Measurements from ENCODE around the gene ZNF346. TPM values are rescaled to one million over a fixed set of nuclear protein-coding genes. Genes with fewer than 3 reads are reported as not detected.

ZNF346 gene
- polyA plus RNA-seq, 5 donors = 23.1 to 29.7 (median 28.7) TPM

DNA sequence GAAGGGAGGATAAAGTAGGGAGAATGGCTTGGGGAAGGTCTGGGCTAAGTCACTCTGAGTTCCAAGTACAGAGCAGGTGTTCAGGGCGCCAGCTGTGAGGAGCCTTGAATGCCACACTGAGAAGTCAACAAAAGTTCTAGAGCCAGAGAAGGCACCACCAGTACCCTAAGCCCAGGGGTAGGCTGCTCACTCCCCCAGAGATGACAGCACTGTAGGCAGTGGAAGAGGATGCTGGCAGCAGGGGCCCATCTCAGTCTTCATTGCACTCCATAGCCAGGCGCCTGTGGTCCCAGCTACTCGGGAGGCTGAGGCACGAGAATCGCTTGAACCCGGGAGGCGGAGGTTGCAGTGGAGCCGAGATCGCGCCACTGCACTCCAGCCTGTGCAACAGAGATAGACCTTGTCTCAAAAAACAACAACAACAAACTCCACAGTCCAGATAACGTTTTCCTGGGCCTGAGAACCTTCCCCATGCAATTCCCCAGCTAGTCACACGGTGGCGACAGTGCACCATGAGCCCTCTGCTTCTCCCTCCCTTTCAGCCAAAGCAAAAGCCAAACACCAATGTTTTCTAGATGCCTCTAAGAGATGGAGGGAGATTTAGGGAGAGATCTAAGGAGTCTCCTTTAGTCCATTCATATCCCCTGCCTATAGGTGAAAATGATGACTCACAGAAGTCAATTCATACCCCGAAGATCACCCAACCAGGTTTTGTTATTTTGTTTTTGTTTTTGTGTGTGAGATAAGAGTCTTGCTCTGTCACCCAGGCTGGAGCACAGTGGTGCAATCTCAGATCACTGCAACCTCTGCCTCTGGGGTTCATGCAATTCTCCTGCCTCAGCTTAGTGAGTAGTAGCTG, 91.3 kb downstream of the ZNF346 start:
- peak in 1 of 2 donors; percentile 59 for DNase-seq

DNA sequence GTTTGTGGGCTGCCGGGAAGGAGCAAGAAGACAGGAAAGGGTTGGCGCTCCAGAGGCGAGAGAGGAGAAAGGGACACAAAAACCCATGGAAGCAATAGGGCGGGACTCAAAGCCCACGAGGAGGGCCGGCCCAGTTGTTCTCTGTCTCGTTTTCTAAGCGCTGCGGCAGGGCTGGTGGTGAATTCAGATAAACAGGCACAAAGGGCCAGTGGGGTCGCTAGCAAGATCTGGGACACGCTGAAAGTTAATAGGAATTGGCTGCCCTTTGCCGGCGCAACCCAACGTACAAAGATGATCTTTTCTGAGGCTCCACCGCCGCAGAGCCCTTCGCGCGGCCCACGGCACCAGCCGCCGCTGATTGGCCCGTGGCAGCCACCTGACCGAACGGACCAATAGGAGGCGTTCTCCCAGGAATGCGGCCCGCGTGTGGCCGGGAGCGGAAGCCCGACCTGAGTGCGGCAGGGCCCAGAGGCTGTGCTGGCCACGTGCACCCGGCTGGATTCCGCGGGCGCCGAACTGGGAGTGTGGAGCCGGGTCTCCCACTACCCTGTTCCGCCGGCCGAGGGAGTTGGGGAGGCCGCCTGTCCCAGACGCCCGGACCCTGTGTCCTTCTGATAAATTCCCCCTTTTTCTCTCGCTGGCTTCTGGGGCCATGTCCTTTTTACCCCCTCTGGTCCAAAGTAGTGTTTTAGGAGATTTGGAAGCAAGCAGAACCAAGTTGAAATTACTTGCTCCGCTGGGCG, 94.3 kb downstream of the ZNF346 start:
- DNase-seq = peak; percentile 79 to 80

DNA sequence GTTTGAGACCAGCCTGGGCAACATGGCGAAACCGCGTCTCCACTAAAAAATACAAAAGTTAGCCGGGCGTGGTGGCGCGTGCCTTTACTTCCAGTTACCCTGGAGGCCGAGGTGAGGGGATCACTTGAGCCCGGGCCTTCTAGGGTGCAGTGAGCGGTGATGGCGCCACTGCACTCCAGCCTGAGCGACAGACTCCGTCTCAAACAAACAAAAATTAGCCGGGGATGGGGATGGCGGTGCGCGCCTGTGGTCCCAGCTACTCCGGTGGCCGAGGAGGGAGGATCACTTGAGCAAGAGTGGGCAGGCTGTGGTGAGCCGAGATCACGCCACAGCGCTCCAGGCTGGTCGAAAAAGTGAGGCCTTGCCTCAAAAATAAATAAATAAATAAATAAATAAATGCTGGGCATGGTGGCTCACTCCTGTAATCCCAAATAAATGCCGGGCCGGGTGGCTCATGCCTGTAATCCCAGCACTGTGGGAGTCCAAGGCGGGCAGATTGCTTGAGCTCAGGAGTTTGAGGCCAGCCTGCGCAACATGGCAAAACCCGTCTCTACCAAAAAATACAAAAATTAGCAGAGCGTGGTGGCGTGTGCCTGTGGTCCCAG, 95.0 kb downstream of the ZNF346 start:
- DNase-seq = no peak

DNA sequence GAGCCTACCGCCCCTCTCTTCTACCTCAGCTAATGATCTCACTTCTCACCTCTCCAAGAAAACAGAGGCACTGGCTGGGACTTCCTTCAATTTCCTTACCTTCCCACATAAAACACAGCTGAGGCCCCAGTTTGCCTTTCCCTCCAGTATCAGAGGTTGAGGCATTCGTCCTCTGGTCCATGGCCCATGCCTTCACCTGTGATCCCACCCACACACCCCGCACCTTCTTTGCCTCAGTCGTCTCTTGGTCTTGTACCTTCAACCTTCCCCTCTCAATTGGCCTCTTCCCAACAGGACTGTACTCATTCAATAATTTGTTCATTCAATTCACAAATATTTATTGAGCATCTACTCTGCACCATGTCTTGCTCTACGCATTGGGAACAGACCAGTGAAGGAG, 100.1 kb downstream of the ZNF346 start:
- DNase-seq = no peak

DNA sequence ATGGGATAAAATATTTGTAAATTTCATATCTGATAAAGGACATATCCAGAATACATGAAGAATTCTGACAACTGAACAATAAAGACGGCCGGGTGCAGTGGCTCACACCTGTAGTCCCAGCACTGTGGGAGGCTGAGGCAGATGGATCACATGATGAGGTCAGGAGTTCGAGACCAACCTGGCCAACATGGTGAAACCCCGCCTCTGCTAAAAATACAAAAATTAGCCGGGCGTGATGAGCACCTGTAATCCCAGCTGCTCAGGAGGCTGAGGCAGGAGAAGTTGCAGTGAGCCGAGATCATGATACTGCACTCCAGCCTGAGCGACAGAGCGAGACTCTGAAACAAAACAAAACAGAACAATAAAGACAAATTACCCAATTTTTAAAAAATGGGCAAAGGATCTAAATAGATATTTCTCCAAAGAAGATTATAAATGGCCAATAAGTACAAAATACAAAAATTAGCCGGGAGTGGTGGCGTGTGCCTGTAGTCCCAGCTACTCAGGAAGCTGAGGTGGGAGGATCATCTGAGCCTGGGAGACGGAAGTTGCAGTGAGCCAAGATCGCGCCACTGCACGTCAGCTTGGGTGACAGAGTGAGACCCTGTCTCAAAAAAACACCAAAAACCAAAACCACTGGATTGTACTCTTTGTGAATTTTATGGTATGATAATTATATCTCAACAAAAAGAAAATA, 101.4 kb downstream of the ZNF346 start:
- no peak for DNase-seq

DNA sequence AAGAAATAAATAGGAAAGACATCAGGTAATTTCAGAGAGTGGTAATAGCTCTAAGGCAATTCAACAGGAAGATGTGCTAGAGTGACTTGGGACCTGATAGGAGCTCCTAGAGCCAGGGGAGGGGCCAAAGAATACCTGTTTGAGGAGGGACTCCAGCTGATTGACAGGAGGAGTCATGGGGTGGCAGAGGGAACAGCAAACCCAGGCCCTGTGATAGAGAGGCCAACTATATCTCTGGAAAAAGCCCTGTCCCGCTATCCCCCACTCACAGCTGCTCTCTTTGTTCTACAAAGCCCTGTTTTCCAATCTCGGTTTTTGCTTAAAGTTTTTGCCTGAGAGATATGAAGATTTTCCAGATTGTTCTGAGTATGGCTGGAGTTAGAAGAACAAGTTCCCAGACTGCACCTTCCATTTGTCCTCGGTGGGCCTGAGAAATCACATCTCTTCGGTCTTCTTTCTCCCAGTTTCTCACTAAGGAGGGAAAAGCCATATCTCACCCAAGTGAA, 102.0 kb downstream of the ZNF346 start:
- no peak for DNase-seq

DNA sequence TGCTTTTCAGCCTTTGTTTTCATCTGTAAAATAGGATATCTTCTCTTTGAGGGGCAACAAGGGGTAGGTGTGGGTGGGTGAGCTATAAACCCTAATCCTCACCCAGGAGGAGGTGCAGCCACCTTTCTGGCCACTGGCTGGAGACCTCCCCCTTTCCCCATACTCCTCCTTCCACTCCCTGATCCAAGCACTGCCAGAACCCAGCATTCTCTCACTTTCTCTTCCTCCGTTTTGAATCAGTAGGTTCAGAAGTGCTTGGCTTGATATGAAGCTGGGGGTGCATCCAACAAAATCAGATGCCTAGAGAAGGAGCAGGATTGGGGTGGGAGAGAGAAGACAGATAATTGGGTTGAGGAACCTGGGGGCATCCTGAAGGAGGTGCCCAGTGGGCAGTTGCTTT, 104.3 kb downstream of the ZNF346 start:
- no peak for DNase-seq

DNA sequence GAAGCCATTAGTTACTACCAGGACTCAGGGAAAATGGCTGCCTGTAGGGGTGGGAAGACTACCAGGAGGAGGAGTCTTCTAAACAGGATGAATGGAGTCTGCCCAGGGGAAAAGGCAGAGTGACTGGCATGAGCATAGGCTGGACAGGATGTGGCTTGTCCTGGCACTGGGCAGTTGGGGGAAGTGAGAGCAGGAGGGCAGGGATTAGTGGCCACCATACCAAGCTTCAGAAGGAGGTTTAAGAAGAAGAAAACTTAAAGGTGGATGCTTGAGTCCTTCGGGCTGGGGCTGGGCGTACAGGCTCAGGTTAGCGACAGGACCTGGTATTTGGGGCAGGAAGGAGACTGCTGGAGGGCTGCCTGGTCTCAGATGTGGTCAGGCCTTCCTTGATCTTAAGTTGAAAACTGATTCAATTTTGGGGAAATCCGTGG, 106.1 kb downstream of the ZNF346 start:
- no peak for DNase-seq

DNA sequence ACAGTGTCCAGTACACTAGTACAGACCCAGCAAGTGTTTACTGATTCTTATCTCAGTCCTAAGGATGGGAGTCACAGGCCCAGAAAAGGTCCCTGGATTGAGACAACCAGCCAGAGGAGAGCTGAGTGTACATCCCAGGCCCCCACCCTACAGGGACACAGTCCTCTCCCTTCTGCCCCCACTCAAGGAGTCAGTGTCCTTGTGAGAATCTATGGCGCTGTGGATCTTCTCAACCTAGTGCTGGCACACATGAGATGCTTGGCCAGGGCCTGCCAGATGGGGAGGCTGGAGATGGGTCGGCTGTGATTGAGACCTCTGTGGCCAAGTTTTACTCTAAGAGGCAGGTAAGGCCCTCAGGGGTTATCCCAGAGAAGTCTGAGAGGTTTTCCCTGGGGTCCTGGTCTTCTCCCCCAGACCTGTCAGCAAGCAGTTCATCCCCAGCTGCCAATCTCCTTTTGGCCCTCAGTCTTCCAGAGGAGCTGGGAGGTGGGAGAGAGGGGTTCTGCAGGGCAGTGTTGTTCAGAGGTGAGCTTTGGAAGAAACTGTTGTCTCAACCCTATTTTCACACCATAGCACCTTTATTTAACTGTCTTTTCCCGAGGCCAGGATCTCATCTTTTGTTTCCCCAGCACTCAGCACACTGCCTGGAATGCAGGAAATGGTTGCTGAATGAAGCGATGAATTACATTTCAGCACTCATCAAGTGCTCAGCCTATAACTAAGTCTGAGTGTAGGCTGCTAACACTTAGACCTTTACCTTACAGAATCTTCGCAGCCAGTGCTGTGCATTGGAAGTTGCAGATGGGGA, 107.9 kb downstream of the ZNF346 start:
- DNase-seq = no peak

Other genes starting within 250 kb of the ZNF346 start
- gene UNC5A, start 212.1 kb upstream of the ZNF346 start, polyA plus RNA-seq (ENCODE audit: insufficient read depth in 1 of 5, insufficient read length in 5 of 5, low replicate concordance in 1 of 5) = 1 to 10 TPM in 2 of 5 donors, under 1 TPM in 3; 0.57 to 1.8 (median 0.78) TPM
- 1 to 10 TPM in 1 of 5 donors, under 1 TPM in 4; 0.64 to 1.0 (median 0.74) TPM for gene HK3, start 123.3 kb upstream of the ZNF346 start, polyA plus RNA-seq (ENCODE audit: insufficient read depth in 1 of 5, insufficient read length in 5 of 5, low replicate concordance in 1 of 5)
- gene UIMC1, start 15.9 kb upstream of the ZNF346 start, polyA plus RNA-seq (ENCODE audit: insufficient read depth in 1 of 5, insufficient read length in 5 of 5, low replicate concordance in 1 of 5) = 10 to 100 TPM; 37.9 to 54.2 (median 43.0) TPM
- gene FGFR4, start 64.2 kb downstream of the ZNF346 start, polyA plus RNA-seq (ENCODE audit: insufficient read depth in 1 of 5, insufficient read length in 5 of 5, low replicate concordance in 1 of 5) = 100 to 1,000 TPM; 135 to 342 (median 218) TPM
- gene NSD1, start 111.1 kb downstream of the ZNF346 start, polyA plus RNA-seq (ENCODE audit: insufficient read depth in 1 of 5, insufficient read length in 5 of 5, low replicate concordance in 1 of 5) = 10 to 100 TPM; 37.8 to 54.0 (median 44.0) TPM